A673 (cell line): ENCODE data around the gene BACH1.

Experiments
- CTCF ChIP-seq: fragments of 300-800, 200-600 bp; sonication (generic); conservative IDR thresholded peaks from 2 replicates; pipeline ENCODE4 v1.5.1; 2017; ENCODE audit warnings: low read depth, mild to moderate bottlenecking, antibody characterized with exemption, low read length, moderate library complexity, mixed read lengths
- EZH2 ChIP-seq: fragments of 200-600 bp; sonication (generic); IDR thresholded peaks from 2 replicates; pipeline ENCODE4 v1.6.1; 2017; ENCODE audit warnings: borderline replicate concordance, low read depth, mild to moderate bottlenecking, mixed read lengths, antibody characterized with exemption, low read length; ENCODE audit not compliant: poor library complexity, severe bottlenecking

GRCh38 chr21:29371464-29371863, 72.7 kb downstream of the BACH1 start:
- TF ChIP-seq CTCF (no peak), EZH2 (no peak)
